SH-SY5Y (cell line): ENCODE measurements around the gene PRDM16.

Source experiments
- GATA2 ChIP-seq: IDR thresholded peaks from 2 replicates; pipeline ENCODE4 v1.6.1; 2011; ENCODE audit warnings: mild to moderate bottlenecking, low read depth, low read length
- GATA3 ChIP-seq: IDR thresholded peaks from 2 replicates; pipeline ENCODE4 v1.6.1; 2011; ENCODE audit warnings: low read depth, mild to moderate bottlenecking, low read length, moderate library complexity

- TF ChIP-seq GATA3 (no peak), GATA2 (no peak)
Measured at GRCh38 chr1:3109355-3109754, 40.4 kb downstream of the PRDM16 start.
